Effector memory CD4-positive, alpha-beta T cell (primary cell): ENCODE measurements around the gene PATJ.

Source experiments
- DNase-seq, 3 donors: peaks; one replicate each; pipeline ENCODE4 v3.0.0-alpha.2; 2020
- H3K27ac ChIP-seq: 2 replicates; pipeline ENCODE4 v1.7.0; 2013; ENCODE audit warnings: mild to moderate bottlenecking, low read length, moderate library complexity; ENCODE audit not compliant: insufficient read depth, poor library complexity, severe bottlenecking
- H3K27me3 ChIP-seq: replicated peaks from 2 replicates; pipeline ENCODE4 v1.7.0; 2013; ENCODE audit warnings: mild to moderate bottlenecking, low read length; ENCODE audit not compliant: insufficient read depth, control insufficient read depth, poor library complexity, severe bottlenecking
- H3K36me3 ChIP-seq: 2 replicates; pipeline ENCODE4 v1.7.0; 2013; ENCODE audit warnings: mild to moderate bottlenecking, low read length, moderate library complexity; ENCODE audit not compliant: control insufficient read depth, insufficient read depth
- H3K4me1 ChIP-seq: 2 replicates; pipeline ENCODE4 v1.7.0; 2013; ENCODE audit warnings: low read length, mild to moderate bottlenecking; ENCODE audit not compliant: control insufficient read depth, insufficient read depth, poor library complexity, severe bottlenecking
- H3K4me3 ChIP-seq: 2 replicates; pipeline ENCODE4 v1.7.0; 2013; ENCODE audit warnings: low read length, low read depth, mild to moderate bottlenecking; ENCODE audit not compliant: insufficient read depth, poor library complexity, severe bottlenecking
- H3K9me3 ChIP-seq: 2 replicates; pipeline ENCODE4 v1.7.0; 2013; ENCODE audit warnings: mild to moderate bottlenecking, low read length, moderate library complexity; ENCODE audit not compliant: control insufficient read depth

The PATJ gene

GRCh38 chr1:62111084-62111483, 368.8 kb downstream of the PATJ start:
- no peak for DNase-seq
- no peaks in the 10 kb centered on the region for H3K36me3 ChIP-seq
- no peaks in the 10 kb centered on the region for H3K4me1 ChIP-seq
- no peak overlapping the region for H3K27ac ChIP-seq
- no peaks in the 10 kb centered on the region for H3K27me3 ChIP-seq
- no peak overlapping the region for H3K4me3 ChIP-seq
- H3K9me3 ChIP-seq, result no peaks in the 10 kb centered on the region

- Histone ChIP-seq H3K27ac (no peak overlapping the region), H3K9me3 (no peaks in the 10 kb centered on the region), H3K27me3 (no peaks in the 10 kb centered on the region), H3K4me1 (no peaks in the 10 kb centered on the region), H3K4me3 (no peak overlapping the region), H3K36me3 (no peaks in the 10 kb centered on the region)
- no peak for DNase-seq
Observed at GRCh38 chr1:62113507-62113906, 371.2 kb downstream of the PATJ start.

GRCh38 chr1:62117018-62117750, 374.9 kb downstream of the PATJ start:
- no peaks in the 10 kb centered on the region for H3K27me3 ChIP-seq
- DNase-seq, result no peak
- H3K4me1 ChIP-seq, result no peaks in the 10 kb centered on the region
- no peaks in the 10 kb centered on the region for H3K9me3 ChIP-seq
- H3K27ac ChIP-seq, result no peak overlapping the region
- no peaks in the 10 kb centered on the region for H3K36me3 ChIP-seq
- no peak overlapping the region for H3K4me3 ChIP-seq

- Histone ChIP-seq H3K4me3 (no peak overlapping the region), H3K27me3 (no peaks in the 10 kb centered on the region), H3K9me3 (no peaks in the 10 kb centered on the region), H3K4me1 (no peaks in the 10 kb centered on the region), H3K27ac (no peak overlapping the region), H3K36me3 (peaks cover 16% of the 10 kb centered on the region)
- DNase-seq, result no peak
Observed at GRCh38 chr1:62126579-62127290, 384.5 kb downstream of the PATJ start.

- peaks cover 16% of the 10 kb centered on the region for H3K36me3 ChIP-seq
- no peak overlapping the region for H3K27ac ChIP-seq
- no peak for DNase-seq
- H3K27me3 ChIP-seq, result no peaks in the 10 kb centered on the region
- H3K9me3 ChIP-seq, result no peaks in the 10 kb centered on the region
- H3K4me1 ChIP-seq, result no peaks in the 10 kb centered on the region
- no peak overlapping the region for H3K4me3 ChIP-seq
Observed at GRCh38 chr1:62128745-62129144, 386.5 kb downstream of the PATJ start.

- H3K36me3 ChIP-seq, result peaks cover 16% of the 10 kb centered on the region
- no peak overlapping the region for H3K4me3 ChIP-seq
- H3K9me3 ChIP-seq, result no peaks in the 10 kb centered on the region
- H3K27ac ChIP-seq, result no peak overlapping the region
- H3K4me1 ChIP-seq, result no peaks in the 10 kb centered on the region
- no peaks in the 10 kb centered on the region for H3K27me3 ChIP-seq
- DNase-seq, result no peak
Observed at GRCh38 chr1:62131093-62131725, 388.9 kb downstream of the PATJ start.

- Histone ChIP-seq H3K36me3 (no peaks in the 10 kb centered on the region), H3K4me3 (no peak overlapping the region), H3K27me3 (no peaks in the 10 kb centered on the region), H3K27ac (no peak overlapping the region), H3K4me1 (no peaks in the 10 kb centered on the region), H3K9me3 (no peaks in the 10 kb centered on the region)
- no peak for DNase-seq
Observed at GRCh38 chr1:62138029-62138428, 395.7 kb downstream of the PATJ start.

GRCh38 chr1:62139410-62139809, 397.1 kb downstream of the PATJ start:
- Histone ChIP-seq H3K4me1 (no peaks in the 10 kb centered on the region), H3K9me3 (no peaks in the 10 kb centered on the region), H3K27me3 (no peaks in the 10 kb centered on the region), H3K4me3 (no peak overlapping the region), H3K36me3 (no peaks in the 10 kb centered on the region), H3K27ac (no peak overlapping the region)
- no peak for DNase-seq

GRCh38 chr1:62140666-62141065, 398.4 kb downstream of the PATJ start:
- Histone ChIP-seq H3K4me1 (no peaks in the 10 kb centered on the region), H3K4me3 (no peak overlapping the region), H3K27me3 (no peaks in the 10 kb centered on the region), H3K9me3 (no peaks in the 10 kb centered on the region), H3K36me3 (no peaks in the 10 kb centered on the region), H3K27ac (no peak overlapping the region)
- no peak for DNase-seq

GRCh38 chr1:62142496-62142895, 400.2 kb downstream of the PATJ start:
- Histone ChIP-seq H3K4me3 (no peak overlapping the region), H3K27ac (no peak overlapping the region), H3K9me3 (no peaks in the 10 kb centered on the region), H3K27me3 (no peaks in the 10 kb centered on the region), H3K36me3 (no peaks in the 10 kb centered on the region), H3K4me1 (no peaks in the 10 kb centered on the region)
- no peak for DNase-seq
